Osteocyte (in vitro differentiated cells): ENCODE results near the gene EFNA5. TPM values are rescaled to one million over a fixed set of nuclear protein-coding genes. Genes with fewer than 3 reads are reported as not detected.

Experiments used
- DNase-seq: peaks from one replicate; pipeline ENCODE4 v3.0.0; 2021; ENCODE audit warnings: mixed read lengths; ENCODE audit not compliant: unreplicated experiment; ENCODE audit errors: extremely low spot score
- H3K27ac Mint-ChIP-seq: one replicate; pipeline ENCODE4 v1.8.0; 2021; ENCODE audit warnings: mild to moderate bottlenecking, mixed read lengths; ENCODE audit not compliant: unreplicated experiment
- H3K27me3 Mint-ChIP-seq: one replicate; pipeline ENCODE4 v1.8.0; 2021; ENCODE audit warnings: mixed read lengths; ENCODE audit not compliant: unreplicated experiment
- H3K36me3 Mint-ChIP-seq: one replicate; pipeline ENCODE4 v1.8.0; 2021; ENCODE audit warnings: mixed read lengths; ENCODE audit not compliant: unreplicated experiment
- H3K4me1 Mint-ChIP-seq: one replicate; pipeline ENCODE4 v1.8.0; 2021; ENCODE audit warnings: mixed read lengths; ENCODE audit not compliant: unreplicated experiment
- H3K4me3 Mint-ChIP-seq: one replicate; pipeline ENCODE4 v1.8.0; 2021; ENCODE audit warnings: mild to moderate bottlenecking, moderate library complexity, mixed read lengths; ENCODE audit not compliant: unreplicated experiment
- H3K9me3 Mint-ChIP-seq: one replicate; pipeline ENCODE4 v1.8.0; 2021; ENCODE audit warnings: mixed read lengths; ENCODE audit not compliant: unreplicated experiment
- CTCF ChIP-seq: fragments of 200-600 bp; sonication (generic); IDR thresholded peaks from 2 replicates; pipeline ENCODE4 v1.5.0; 2021; ENCODE audit warnings: antibody characterized with exemption, mild to moderate bottlenecking, moderate library complexity
- total RNA-seq: library from RNA; stranded (reverse); gene quantifications from 2 replicates; pipeline ENCODE4 v1.2.1, GENCODE V29; 2021

EFNA5 gene
- total RNA-seq, 1 donor from 2014 or later: 34.2 TPM

GRCh38 chr5:107696498-107696897 lies 25.8 kb upstream of the EFNA5 start:
- DNase-seq: no peak
- H3K4me3 Mint-ChIP-seq: no peak overlapping the region
- H3K27me3 Mint-ChIP-seq: no peaks in the 10 kb centered on the region
- no peak overlapping the region for H3K27ac Mint-ChIP-seq
- H3K36me3 Mint-ChIP-seq: peaks cover 4% of the 10 kb centered on the region
- H3K4me1 Mint-ChIP-seq: peaks cover 13% of the 10 kb centered on the region
- TF ChIP-seq CTCF: no peak
- H3K9me3 Mint-ChIP-seq: peaks cover 24% of the 10 kb centered on the region

GRCh38 chr5:107696080-107696479 lies 25.3 kb upstream of the EFNA5 start:
- no peak for TF ChIP-seq CTCF
- Mint-ChIP-seq H3K4me3 (no peak overlapping the region), H3K27ac (no peak overlapping the region), H3K4me1 (peaks cover 13% of the 10 kb centered on the region), H3K9me3 (peaks cover 25% of the 10 kb centered on the region), H3K36me3 (peaks cover 4% of the 10 kb centered on the region), H3K27me3 (no peaks in the 10 kb centered on the region)
- DNase-seq: no peak

- peaks cover 15% of the 10 kb centered on the region for H3K9me3 Mint-ChIP-seq
- H3K4me1 Mint-ChIP-seq: no peaks in the 10 kb centered on the region
- DNase-seq: no peak
- no peak overlapping the region for H3K27ac Mint-ChIP-seq
- no peak for TF ChIP-seq CTCF
- no peak overlapping the region for H3K4me3 Mint-ChIP-seq
- H3K27me3 Mint-ChIP-seq: no peaks in the 10 kb centered on the region
- H3K36me3 Mint-ChIP-seq: peaks cover 4% of the 10 kb centered on the region
Measured at GRCh38 chr5:107687937-107688336, 17.2 kb upstream of the EFNA5 start.

- no peak overlapping the region for H3K27ac Mint-ChIP-seq
- no peak for DNase-seq
- no peak overlapping the region for H3K4me3 Mint-ChIP-seq
- peaks cover 3% of the 10 kb centered on the region for H3K36me3 Mint-ChIP-seq
- peaks cover 11% of the 10 kb centered on the region for H3K9me3 Mint-ChIP-seq
- no peaks in the 10 kb centered on the region for H3K4me1 Mint-ChIP-seq
- H3K27me3 Mint-ChIP-seq: no peaks in the 10 kb centered on the region
- no peak for TF ChIP-seq CTCF
Measured at GRCh38 chr5:107687404-107687803, 16.7 kb upstream of the EFNA5 start.

GRCh38 chr5:107682533-107682932 lies 11.8 kb upstream of the EFNA5 start:
- Mint-ChIP-seq H3K9me3 (no peaks in the 10 kb centered on the region), H3K4me1 (no peaks in the 10 kb centered on the region), H3K36me3 (no peaks in the 10 kb centered on the region), H3K27ac (no peak overlapping the region), H3K27me3 (no peaks in the 10 kb centered on the region), H3K4me3 (no peak overlapping the region)
- TF ChIP-seq CTCF: no peak
- DNase-seq: no peak
